ENCODE data around the gene PARVG.

DNA sequence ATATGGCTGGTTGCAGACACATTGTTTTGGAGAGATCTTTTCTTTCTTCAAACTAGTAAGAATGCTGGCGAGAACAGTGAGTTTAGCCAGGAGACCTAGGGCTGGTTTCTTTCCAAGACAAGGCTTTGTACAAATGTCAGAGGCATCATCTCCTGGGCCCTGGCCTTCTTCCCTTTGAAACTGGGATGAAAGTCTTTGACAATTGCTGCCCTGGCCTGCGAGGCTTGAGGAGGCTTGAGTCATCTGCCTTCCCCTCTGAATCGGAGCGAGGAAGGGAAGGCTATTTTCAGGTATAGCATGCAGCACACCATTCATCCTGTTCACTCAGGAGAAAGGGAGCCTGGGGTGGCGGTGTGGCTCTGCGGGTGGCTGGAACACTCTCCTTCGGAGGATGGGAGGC is 21.5 kb upstream of the PARVG start:
- TF ChIP-seq CTCF (IDR thresholded peaks at IDR 0.05; ENCODE audit: insufficient read depth, low read length) = no peak
- TF ChIP-seq REST (IDR thresholded peaks at IDR 0.05; ENCODE audit: insufficient replicate concordance, low read depth) = no peak
- no peak for TF ChIP-seq GABPA (IDR thresholded peaks at IDR 0.05; ENCODE audit: low read depth)
- TF ChIP-seq POLR2AphosphoS5 (IDR thresholded peaks at IDR 0.05; ENCODE audit: low read depth) = no peak

Measured in HL-60 (cell line).